Neural cell (in vitro differentiated cells): ENCODE results near the gene PRRX1.

Experiments
- EP300 ChIP-seq: fragments of 450-650 bp; conservative IDR thresholded peaks from 2 replicates; pipeline ENCODE4 v1.6.1; 2014; ENCODE audit warnings: antibody characterized with exemption, mild to moderate bottlenecking, moderate library complexity; ENCODE audit not compliant: poor library complexity, severe bottlenecking
- MXI1 ChIP-seq: fragments of 450-650 bp; conservative IDR thresholded peaks from 2 replicates; pipeline ENCODE4 v1.6.1; 2014; ENCODE audit warnings: antibody characterized with exemption, mild to moderate bottlenecking; ENCODE audit not compliant: poor library complexity, severe bottlenecking
- SMC3 ChIP-seq: fragments of 450-650 bp; conservative IDR thresholded peaks from 2 replicates; pipeline ENCODE4 v1.6.1; 2014; ENCODE audit warnings: antibody characterized with exemption, mild to moderate bottlenecking, moderate library complexity; ENCODE audit not compliant: poor library complexity
- TAF1 ChIP-seq: IDR thresholded peaks from 2 replicates; pipeline ENCODE4 v1.6.1; 2012; ENCODE audit warnings: low read depth
- TF ChIP-seq, protein P1 (sequence below): fragments of 450-650 bp; IDR thresholded peaks from 2 replicates; pipeline ENCODE4 v1.5.1; 2014; ENCODE audit warnings: antibody characterized with exemption, mild to moderate bottlenecking, moderate library complexity; ENCODE audit not compliant: poor library complexity, severe bottlenecking
- TF ChIP-seq, protein P2 (sequence below): IDR thresholded peaks from 2 replicates; pipeline ENCODE4 v1.6.1; 2012; ENCODE audit warnings: borderline replicate concordance

DNA sequence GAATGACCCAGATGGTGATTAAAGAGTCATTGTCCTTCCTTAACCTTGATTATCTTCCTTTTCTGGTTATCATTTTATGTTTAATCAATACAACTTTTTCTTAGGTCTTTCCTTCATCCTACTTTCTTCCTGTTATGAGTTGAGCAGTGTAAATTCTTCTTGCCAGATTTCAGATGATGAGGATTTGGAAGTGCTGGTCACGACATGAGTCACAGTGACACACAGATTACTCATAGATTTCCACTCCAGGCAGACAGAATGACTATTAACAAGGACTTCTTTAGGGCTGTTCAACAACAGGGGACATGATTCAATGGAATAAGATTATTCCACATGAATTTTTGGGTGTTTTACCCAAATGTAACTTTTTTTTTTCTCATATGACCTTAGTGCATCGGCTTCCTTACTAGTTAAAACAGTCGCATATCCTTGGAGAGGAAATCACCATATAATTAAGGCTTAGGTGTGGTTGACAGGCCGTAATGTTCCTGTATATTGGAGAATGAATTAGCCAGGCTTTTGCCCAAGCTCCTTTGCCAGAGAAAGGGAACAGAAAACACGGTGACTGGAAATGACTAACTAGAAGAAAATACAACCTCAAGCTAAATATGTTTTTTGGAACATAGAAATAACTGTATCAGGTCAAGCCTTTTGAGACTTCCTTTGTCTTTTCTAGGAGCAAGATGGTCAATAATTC is 44.2 kb downstream of the PRRX1 start:
- TF ChIP-seq, protein P1, sequence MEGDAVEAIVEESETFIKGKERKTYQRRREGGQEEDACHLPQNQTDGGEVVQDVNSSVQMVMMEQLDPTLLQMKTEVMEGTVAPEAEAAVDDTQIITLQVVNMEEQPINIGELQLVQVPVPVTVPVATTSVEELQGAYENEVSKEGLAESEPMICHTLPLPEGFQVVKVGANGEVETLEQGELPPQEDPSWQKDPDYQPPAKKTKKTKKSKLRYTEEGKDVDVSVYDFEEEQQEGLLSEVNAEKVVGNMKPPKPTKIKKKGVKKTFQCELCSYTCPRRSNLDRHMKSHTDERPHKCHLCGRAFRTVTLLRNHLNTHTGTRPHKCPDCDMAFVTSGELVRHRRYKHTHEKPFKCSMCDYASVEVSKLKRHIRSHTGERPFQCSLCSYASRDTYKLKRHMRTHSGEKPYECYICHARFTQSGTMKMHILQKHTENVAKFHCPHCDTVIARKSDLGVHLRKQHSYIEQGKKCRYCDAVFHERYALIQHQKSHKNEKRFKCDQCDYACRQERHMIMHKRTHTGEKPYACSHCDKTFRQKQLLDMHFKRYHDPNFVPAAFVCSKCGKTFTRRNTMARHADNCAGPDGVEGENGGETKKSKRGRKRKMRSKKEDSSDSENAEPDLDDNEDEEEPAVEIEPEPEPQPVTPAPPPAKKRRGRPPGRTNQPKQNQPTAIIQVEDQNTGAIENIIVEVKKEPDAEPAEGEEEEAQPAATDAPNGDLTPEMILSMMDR: no peak
- TF ChIP-seq EP300 (no peak), TAF1 (no peak), SMC3 (no peak), MXI1 (no peak)
- TF ChIP-seq, protein P2, sequence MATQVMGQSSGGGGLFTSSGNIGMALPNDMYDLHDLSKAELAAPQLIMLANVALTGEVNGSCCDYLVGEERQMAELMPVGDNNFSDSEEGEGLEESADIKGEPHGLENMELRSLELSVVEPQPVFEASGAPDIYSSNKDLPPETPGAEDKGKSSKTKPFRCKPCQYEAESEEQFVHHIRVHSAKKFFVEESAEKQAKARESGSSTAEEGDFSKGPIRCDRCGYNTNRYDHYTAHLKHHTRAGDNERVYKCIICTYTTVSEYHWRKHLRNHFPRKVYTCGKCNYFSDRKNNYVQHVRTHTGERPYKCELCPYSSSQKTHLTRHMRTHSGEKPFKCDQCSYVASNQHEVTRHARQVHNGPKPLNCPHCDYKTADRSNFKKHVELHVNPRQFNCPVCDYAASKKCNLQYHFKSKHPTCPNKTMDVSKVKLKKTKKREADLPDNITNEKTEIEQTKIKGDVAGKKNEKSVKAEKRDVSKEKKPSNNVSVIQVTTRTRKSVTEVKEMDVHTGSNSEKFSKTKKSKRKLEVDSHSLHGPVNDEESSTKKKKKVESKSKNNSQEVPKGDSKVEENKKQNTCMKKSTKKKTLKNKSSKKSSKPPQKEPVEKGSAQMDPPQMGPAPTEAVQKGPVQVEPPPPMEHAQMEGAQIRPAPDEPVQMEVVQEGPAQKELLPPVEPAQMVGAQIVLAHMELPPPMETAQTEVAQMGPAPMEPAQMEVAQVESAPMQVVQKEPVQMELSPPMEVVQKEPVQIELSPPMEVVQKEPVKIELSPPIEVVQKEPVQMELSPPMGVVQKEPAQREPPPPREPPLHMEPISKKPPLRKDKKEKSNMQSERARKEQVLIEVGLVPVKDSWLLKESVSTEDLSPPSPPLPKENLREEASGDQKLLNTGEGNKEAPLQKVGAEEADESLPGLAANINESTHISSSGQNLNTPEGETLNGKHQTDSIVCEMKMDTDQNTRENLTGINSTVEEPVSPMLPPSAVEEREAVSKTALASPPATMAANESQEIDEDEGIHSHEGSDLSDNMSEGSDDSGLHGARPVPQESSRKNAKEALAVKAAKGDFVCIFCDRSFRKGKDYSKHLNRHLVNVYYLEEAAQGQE: no peak
